ENCODE measurements around the gene KHDC4.
"Not testable (repeated sequence)": the region's sequence is repeated elsewhere in the genome, so short reads cannot be mapped to it uniquely, and the experiment has no call there.

The KHDC4 gene

DNA sequence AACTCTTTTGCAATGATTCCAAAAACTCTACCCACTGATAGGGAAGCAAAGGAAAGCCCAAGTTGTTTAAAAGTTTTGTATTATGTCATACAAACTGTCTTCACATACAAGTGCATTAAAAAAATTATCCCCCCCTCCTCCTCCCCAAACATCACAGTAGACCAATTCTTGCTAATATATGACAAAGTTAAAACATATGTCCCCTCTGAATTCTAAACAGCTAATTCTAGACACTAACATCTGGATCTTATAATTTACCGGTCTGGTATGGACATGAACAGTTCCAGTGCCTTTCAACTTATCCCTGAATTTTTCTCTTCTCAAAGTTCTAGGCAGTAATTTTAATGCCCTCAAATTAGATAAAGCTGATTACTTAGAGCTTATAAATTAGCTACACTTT lies 36.5 kb downstream of the KHDC4 start:
- DNase-seq = no peak

DNA sequence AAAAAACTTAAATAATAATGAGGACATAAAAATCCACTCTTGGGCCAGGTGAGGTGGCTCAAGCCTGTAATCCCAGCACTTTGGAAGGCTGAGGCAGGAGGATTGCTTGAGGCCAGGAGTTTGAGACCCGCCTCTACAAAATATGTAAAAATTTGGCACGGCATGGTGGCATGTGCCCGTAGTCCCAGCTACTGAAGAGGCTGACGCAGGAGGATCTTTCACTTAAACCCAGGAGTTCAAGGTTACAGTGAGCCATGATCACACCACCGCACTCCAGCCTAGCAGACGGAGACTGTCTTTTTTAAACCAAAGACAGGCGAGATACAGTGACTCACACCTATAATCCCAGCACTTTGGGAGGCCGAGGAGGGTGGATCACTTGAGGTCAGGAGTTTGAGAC lies 37.7 kb downstream of the KHDC4 start:
- DNase-seq = not testable (repeated sequence)

DNA sequence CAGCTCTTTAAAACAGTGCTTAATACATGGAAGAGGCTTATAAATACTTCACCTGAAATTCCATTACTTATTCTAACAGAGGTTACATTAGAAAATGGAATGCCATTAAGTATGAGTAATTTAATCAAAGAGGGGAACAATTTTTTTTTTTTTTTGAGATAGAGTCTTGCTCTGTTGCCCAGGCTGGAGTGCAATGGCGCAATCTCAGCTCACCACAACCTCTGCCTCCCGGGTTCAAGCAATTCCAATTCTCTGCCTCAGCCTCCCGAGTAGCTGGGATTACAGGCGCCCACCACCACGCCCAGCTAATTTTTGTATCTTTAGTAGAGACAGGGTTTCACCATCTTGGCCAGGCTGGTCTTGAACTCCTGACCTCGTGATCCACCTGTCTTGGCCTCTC lies 38.6 kb downstream of the KHDC4 start:
- not testable (repeated sequence) for DNase-seq

DNA sequence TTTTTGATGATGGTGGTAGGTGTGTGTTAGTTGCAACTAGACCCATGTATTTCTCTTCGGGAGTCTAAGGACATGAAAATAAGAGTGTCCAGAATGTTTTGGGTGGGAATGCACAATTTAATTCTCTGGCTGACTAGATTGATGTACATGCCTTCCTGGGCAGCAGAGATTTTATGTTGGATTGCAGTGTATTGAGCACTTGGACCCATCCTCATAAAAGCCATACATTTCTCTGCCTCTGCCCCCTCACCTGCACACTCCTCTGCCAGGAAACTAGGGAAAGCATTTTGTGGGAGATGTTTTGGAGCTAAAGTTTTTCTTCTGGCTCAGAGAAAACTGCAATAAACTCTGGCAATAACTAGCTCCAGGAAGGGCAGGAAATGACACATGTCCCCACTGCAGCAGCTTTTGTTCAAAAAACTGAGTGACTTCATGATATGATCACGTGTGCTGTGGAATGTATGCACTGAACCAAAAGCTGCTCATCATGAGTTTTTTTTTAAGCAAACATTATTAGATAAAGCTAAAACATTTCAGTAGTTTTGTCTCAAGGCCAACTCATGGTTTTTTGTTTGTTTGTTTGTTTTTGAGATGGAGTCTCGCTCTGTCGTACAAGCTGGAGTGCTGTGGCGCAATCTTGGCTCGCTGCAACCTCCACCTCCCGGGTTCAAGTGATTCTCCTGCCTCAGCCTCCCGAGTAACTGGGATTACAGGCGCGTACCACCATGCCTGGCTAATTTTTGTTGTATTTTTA lies 40.6 kb downstream of the KHDC4 start:
- DNase-seq = peak; percentile 37

DNA sequence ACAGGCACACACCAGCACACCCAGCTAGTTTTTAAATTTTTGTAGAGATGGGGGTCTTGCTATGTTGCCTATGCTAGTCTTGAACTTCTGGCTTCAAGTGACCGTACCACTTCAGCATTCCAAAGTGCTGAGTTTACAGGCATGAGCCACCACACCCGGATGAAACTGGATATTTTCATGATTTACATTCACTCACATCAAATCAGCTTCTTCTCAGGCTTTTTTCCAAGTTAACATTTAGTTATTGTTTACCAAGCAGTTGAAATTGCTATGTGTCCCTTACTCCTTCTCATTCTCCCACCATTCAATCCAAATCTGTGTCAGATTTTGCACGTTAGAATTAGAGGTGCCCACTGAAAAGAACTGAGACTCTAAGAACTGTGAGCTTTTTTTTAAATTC lies 41.4 kb downstream of the KHDC4 start:
- DNase-seq = no peak

DNA sequence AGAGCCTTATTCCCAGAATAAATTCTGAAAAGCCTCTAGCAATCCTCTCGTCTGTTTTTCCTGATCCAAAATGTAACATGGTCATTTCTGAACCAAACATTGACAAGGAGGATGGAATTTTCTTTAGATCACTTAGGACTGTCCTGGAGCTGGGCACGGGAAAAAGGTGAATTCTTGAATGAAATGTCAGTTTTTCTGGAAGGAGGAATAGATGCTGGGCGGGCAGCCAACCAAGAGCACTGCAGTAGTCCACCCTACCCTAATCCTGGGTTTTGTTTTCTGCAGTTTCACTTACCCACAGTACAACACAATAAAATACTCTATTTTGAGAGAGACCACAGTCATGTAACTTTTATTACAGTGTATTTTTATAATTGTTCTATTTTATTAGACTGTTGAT lies 44.0 kb downstream of the KHDC4 start:
- no peak for DNase-seq

DNA sequence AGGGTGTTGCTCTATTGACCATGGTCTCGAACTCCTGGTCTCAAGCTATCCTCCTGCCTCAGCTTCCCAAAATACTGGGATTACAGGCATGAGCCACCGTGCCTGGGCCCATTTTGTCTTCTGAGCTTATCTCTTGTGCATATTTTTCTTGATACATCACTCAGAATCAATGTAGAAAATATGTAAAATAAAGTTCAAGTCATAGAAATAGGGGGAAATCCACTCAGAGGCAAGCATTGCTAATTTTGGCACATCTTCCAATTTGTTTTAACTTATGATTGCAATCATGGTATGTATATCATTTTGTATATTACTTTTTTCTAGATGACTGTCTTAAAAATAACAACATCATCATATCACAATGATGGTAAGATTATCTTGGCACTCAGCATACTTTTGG lies 44.6 kb downstream of the KHDC4 start:
- DNase-seq = no peak

DNA sequence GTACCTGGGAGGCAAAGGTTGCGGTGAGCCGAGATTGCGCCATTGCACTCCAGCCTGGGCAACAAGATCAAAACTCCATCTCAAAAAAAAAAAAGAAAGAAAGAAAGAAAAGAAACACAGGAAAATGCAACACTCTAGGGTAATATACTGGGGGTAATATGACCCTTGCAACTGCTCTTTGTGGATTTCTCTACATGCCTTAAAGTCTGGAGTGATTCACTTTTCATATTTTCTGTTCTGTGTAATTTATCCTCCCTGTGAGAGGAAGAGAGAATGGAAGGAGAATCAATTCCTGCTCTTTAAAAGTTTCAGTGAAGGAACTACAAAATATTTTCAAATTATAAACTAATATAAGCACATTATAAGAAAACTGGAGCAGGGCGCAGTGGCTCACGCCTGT lies 45.7 kb downstream of the KHDC4 start:
- no peak for DNase-seq

DNA sequence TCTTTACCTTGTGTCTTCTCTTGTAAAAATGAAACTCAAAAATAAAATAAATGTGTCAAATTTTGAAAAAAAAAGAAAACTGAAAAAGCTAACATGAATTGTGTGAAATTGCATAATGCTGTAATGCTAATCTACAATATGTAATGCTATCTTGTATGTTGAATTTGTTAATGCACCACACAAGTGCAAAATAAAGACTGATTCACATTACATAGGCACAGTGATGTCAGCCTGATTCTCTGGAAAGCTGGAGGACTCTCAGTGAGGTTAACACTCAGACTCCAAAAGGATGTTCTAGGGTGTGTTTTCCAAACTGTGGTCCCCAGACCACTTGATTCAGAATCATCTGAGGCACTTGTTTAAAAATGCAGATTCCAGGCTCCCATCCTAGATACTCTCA lies 49.2 kb downstream of the KHDC4 start:
- no peak for DNase-seq

DNA sequence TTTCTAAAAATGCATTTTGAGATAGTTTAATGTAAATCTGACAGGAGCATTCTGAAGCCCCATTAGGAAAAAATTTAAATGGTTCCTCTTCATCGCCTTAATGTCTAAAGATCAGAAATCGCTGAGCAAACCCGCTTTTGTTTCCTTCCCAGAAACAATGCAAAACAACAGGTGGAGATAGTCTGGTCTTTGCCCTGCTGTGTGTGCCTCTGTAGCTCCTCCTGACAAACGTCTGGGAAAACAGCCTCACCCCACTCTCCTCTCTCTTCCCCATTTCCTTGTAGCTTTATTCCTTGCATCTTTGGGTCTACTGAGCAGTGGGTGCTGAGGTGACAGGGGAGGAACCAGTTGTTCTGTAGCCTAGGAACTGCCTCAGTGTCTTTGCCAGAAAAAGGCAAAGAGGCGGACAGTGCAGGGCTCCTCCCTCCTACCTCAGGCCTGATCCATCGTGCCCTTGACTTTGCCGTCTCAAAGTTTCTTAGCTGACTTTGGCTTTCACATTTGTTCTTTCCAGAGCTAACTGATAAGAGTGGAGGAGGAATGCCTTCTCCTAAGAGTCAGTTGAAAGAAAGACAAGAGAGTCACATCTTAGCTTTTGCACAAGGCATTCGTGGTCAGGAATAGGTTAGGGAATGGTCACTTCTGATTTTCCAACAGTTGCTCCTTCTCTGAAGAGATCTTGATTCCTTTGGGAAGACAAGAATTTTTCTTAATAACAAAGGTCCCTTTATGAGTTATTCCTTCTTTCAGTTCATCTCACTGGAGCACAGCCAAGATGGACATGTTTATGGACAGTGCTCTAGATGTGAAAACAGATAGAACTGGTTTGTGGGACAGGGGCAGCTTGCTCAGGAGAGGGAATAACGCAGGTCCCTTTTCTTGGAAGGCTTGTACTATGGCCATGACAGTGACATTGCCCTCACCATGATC lies 49.9 kb downstream of the KHDC4 start:
- no peak for DNase-seq

DNA sequence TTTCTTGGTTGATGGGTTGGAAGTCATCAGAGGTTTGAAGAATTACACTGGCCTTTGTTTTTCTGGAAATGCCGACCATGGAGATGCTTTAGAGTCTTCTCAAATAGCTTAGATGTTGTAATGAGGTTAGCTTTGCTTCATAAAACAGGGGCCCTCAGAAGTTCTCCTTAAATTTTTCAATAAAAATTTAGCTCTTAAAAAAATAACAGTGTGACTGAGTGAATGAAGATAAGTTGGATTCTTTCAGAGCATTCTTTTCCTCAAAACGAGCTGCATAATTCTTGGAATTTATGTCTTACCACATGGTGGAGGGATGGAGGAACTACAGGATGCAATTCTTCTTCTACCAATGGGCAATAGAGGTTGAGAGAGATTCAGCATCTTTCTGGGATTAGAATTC lies 51.4 kb downstream of the KHDC4 start:
- no peak for DNase-seq

DNA sequence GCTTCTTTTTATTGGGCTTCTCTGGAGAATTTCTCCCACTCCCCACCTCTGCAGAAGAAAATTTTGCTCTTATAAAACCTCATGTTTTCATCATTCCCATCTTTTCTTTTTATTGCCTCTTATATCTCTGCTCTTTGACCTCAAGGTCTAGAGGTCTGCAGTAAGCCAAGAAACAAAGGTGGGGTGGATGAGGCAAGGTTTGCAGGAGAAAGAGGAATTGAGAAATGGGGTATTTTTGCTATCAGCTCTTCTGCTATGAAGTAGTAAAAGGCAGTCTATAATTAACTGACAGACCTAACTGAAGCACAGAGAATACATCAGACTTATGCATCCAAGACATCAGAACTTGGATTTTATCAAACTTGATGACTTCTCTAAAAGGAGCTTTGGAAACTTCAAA lies 52.0 kb downstream of the KHDC4 start:
- DNase-seq = no peak

DNA sequence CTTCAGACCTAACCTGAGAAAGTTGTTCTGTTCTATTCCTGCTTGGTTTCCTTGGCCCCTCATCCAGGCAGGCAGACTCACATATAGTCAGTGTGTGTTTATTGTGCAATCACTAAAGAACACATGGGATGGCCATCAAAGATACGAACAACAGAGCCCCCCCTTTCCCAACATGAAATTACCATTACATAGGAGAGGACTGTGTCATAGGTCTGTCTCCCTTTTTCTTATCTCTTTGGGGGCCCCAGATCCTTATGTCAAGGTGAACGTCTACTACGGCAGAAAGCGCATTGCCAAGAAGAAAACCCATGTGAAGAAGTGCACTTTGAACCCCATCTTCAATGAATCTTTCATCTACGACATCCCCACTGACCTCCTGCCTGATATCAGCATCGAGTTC lies 53.3 kb downstream of the KHDC4 start:
- DNase-seq = no peak

DNA sequence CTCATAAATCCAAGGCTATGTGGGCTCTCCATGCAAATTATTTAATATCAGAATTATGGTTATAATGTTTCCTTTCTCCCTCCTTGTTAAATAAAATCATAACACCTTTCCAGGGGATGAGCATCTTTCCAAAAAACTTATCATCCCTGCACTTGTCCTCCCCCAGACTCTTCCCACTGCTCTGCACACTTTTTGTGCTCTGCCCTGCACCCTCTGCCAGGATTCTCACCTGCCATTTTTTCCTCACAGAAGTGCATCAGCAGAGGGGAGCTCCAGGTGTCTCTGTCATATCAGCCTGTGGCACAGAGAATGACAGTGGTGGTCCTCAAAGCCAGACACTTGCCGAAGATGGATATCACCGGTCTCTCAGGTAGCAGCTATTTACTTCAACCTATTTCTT lies 54.0 kb downstream of the KHDC4 start:
- no peak for DNase-seq

DNA sequence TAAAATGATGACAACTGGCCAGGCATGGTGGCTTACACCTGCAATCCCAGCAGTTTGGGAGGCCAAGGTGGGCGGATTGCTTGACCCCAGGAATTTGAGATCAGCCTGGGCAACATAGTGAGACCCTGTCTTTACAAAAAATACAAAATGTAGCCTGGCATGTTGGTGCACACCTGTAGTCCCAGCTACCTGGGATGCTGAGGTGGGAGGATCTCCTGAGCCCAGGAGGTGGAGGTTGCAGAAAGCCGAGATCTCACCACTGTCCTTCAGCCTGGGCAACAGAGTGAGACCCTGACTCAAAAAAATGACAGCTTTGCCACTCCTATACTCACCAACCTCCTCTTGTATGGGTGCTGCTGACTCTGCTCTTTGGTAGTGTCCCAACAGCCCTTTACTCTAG lies 56.3 kb downstream of the KHDC4 start:
- DNase-seq = no peak

DNA sequence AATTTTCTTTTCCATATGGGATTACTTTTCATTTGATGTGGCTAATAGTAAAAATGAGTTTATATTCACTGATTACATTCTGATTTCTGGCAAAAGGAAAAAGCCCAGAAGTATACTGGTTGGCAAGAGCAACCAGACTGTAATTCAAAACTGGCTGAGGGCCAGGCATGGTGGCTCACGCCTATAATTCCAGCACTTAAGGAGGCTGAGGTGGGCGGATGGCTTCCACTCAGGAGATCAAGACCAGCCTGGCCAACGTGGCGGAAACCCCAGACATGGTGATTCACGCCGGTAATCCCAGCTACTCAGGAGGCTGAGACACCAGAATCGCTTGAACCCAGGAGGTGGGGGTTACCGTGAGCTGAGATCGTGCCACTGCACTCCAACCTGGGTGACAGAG lies 60.4 kb downstream of the KHDC4 start:
- no peak for DNase-seq

DNA sequence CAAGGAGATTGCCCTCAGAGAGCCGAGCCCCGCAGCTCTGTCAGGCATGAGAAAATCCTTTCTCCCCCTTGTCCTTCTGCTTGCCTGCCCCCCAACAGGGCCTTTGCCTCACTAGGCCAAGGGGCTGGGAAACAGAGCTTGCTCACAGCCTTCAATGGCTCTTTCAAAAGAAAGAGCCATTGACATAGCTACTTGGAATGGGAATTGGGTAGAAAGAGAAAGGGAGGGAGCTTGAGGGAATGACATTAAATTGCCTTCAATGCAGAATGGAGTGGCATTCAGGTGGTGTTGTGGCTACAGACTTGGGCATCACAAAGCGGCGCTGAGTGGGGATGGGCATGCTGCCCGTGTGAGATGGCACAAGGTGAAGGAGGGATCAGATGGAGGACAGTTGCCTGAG lies 61.7 kb downstream of the KHDC4 start:
- no peak for DNase-seq

DNA sequence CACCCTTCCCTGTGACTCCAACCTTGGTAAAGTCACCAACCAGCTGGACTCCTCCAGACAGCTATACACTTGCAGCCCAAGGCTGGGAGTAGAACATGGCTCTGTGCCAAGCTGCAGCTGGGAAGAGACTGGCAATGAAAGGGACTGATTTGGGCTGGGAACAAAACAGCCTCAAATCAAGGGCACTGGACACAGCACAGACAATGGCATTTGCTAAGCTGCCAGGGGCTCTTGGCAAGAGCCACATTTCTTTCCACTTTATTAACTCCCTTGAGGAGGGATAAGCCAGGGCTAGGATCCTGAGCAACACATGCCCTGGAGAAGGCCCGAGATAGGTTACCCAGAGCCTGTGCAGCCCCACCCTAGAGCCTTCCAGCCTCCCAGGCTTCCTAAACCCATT lies 62.8 kb downstream of the KHDC4 start:
- peak; percentile 45 for DNase-seq

DNA sequence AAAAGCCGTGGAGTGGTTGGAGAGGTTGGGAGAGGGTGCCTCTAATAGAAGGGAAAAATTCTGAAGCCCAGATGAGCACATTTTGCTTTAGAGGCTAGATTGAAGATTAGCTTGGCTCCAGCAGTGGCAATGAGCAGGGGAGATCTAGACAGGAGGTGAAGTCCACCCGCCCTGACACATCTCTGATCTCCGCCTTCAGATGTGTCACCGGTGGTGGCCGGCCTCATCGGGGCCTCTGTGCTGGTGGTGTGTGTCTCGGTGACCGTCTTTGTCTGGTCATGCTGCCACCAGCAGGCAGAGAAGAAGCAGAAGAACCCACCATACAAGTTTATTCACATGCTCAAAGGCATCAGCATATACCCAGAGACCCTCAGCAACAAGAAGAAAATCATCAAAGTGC lies 66.4 kb downstream of the KHDC4 start:
- DNase-seq = no peak

DNA sequence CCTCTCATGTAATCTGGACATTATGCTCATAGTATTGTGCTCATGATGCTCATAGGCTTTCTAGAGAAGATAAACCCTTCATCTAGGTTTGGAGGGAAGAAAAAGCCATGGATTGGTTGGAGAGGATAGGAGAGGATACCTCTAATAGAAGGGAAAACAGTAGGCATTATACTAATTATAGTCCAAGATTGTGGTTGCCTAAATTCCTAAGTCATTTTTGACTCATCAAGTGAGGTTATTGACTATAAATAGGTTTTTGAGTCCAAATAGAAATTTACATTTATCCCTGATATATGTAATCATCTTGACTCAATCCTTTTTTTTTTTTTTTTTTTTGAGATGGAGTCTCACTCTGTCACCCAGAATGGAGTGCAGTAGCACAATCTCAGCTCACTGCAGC lies 69.8 kb downstream of the KHDC4 start:
- DNase-seq = no peak
